ENCODE results near the gene ACACA.
A peak's percentile ranks its signal among the peaks of the same experiment; 100 is the strongest.

Gene ACACA

GRCh38 chr17:37048811-37049210, 357.8 kb downstream of the ACACA start:
- no peak for TF ChIP-seq BACH2 (CRISPR knock-in tag; IDR thresholded peaks at IDR 0.05; ENCODE audit: borderline replicate concordance)
- TF ChIP-seq CSDC2 (CRISPR knock-in tag; IDR thresholded peaks at IDR 0.05) = no peak
- no peak for TF ChIP-seq GLIS3 (CRISPR knock-in tag; IDR thresholded peaks at IDR 0.05)
- no peak for TF ChIP-seq OSR1 (CRISPR knock-in tag; IDR thresholded peaks at IDR 0.05)
- no peak for TF ChIP-seq PPARA (CRISPR knock-in tag; IDR thresholded peaks at IDR 0.05; ENCODE audit: borderline replicate concordance)
- no peak for TF ChIP-seq TOX (CRISPR knock-in tag; IDR thresholded peaks at IDR 0.05; ENCODE audit: borderline replicate concordance)
- no peak for TF ChIP-seq ARNTL (CRISPR knock-in tag; IDR thresholded peaks at IDR 0.05; ENCODE audit: borderline replicate concordance, low read depth)
- TF ChIP-seq ZNF8 (CRISPR knock-in tag; IDR thresholded peaks at IDR 0.05) = no peak
- no peak for TF ChIP-seq ZFP3 (CRISPR knock-in tag; IDR thresholded peaks at IDR 0.05)
- no peak for TF ChIP-seq TCF4 (CRISPR knock-in tag; IDR thresholded peaks at IDR 0.05; ENCODE audit: borderline replicate concordance)
- TF ChIP-seq ZNF70 (CRISPR knock-in tag; IDR thresholded peaks at IDR 0.05) = no peak
- TF ChIP-seq, protein P1, sequence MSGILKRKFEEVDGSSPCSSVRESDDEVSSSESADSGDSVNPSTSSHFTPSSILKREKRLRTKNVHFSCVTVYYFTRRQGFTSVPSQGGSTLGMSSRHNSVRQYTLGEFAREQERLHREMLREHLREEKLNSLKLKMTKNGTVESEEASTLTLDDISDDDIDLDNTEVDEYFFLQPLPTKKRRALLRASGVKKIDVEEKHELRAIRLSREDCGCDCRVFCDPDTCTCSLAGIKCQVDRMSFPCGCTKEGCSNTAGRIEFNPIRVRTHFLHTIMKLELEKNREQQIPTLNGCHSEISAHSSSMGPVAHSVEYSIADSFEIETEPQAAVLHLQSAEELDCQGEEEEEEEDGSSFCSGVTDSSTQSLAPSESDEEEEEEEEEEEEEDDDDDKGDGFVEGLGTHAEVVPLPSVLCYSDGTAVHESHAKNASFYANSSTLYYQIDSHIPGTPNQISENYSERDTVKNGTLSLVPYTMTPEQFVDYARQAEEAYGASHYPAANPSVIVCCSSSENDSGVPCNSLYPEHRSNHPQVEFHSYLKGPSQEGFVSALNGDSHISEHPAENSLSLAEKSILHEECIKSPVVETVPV (CRISPR knock-in tag; IDR thresholded peaks at IDR 0.05) = no peak
- no peak for TF ChIP-seq ISL1 (CRISPR knock-in tag; IDR thresholded peaks at IDR 0.05)
- no peak for TF ChIP-seq SNAI2 (CRISPR knock-in tag; IDR thresholded peaks at IDR 0.05)
- TF ChIP-seq RARB (CRISPR knock-in tag; IDR thresholded peaks at IDR 0.05) = no peak
- no peak for TF ChIP-seq CREB5 (CRISPR knock-in tag; IDR thresholded peaks at IDR 0.05; ENCODE audit: low read depth)
- TF ChIP-seq ZC3H10 (CRISPR knock-in tag; IDR thresholded peaks at IDR 0.05) = no peak
- TF ChIP-seq ESRRG (CRISPR knock-in tag; IDR thresholded peaks at IDR 0.05) = no peak
- no peak for TF ChIP-seq PATZ1 (CRISPR knock-in tag; IDR thresholded peaks at IDR 0.05; ENCODE audit: borderline replicate concordance)
- no peak for ATAC-seq

- ATAC-seq = peak; percentile 89
These were observed 359.0 kb downstream of the ACACA start for GRCh38 chr17:37047631-37048104.

DNA sequence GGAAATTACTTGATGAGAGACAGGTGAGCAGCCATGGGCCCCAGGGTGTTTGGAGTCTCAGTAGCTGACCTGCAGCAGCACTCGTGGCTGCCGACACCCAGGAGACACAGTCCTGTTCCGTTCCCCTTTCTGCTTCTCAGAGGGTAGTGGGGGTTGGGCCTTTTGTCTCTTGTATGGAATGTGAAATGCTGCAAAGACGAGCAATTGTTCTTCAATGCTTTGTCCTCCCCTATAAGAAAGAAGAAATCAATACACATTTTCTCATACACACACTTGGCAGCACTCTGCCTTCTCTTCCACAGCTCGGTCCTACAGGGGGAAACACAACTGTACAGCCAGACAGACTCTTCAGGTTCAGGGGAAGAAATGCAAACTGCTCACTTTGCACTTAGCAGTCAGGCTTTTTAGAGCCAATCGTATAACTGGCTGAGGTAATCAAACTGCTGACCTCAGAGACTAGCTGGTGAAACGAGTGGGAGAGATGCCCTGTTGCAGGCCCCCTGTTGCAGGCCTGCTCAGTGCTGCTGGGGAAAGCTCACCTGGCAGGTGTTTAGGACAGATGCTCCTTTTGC, 361.2 kb downstream of the ACACA start:
- ATAC-seq = no peak
- no peak for TF ChIP-seq ARNTL (CRISPR knock-in tag; IDR thresholded peaks at IDR 0.05; ENCODE audit: borderline replicate concordance, low read depth)
- no peak for TF ChIP-seq PATZ1 (CRISPR knock-in tag; IDR thresholded peaks at IDR 0.05; ENCODE audit: borderline replicate concordance)
- TF ChIP-seq ESRRG (CRISPR knock-in tag; IDR thresholded peaks at IDR 0.05) = no peak
- no peak for TF ChIP-seq ZC3H10 (CRISPR knock-in tag; IDR thresholded peaks at IDR 0.05)
- no peak for TF ChIP-seq TOX (CRISPR knock-in tag; IDR thresholded peaks at IDR 0.05; ENCODE audit: borderline replicate concordance)
- TF ChIP-seq ZFP30 (CRISPR knock-in tag; IDR thresholded peaks at IDR 0.05) = no peak
- TF ChIP-seq PPARA (CRISPR knock-in tag; IDR thresholded peaks at IDR 0.05; ENCODE audit: borderline replicate concordance) = no peak
- no peak for TF ChIP-seq GLIS3 (CRISPR knock-in tag; IDR thresholded peaks at IDR 0.05)
- no peak for TF ChIP-seq ZFP3 (CRISPR knock-in tag; IDR thresholded peaks at IDR 0.05)
- TF ChIP-seq ZNF8 (CRISPR knock-in tag; IDR thresholded peaks at IDR 0.05) = no peak
- TF ChIP-seq RARB (CRISPR knock-in tag; IDR thresholded peaks at IDR 0.05) = no peak
- TF ChIP-seq BACH2 (CRISPR knock-in tag; IDR thresholded peaks at IDR 0.05; ENCODE audit: borderline replicate concordance) = no peak
- no peak for TF ChIP-seq TSHZ2 (CRISPR knock-in tag; IDR thresholded peaks at IDR 0.05)
- no peak for TF ChIP-seq CREB5 (CRISPR knock-in tag; IDR thresholded peaks at IDR 0.05; ENCODE audit: low read depth)
- TF ChIP-seq TCF4 (CRISPR knock-in tag; IDR thresholded peaks at IDR 0.05; ENCODE audit: borderline replicate concordance) = no peak
- TF ChIP-seq CSDC2 (CRISPR knock-in tag; IDR thresholded peaks at IDR 0.05) = no peak

More at GRCh38 chr17:37047631-37048104, 359.0 kb downstream of the ACACA start:
- TF ChIP-seq, protein P1 (CRISPR knock-in tag; IDR thresholded peaks at IDR 0.05) = no peak
- TF ChIP-seq SNAI2 (CRISPR knock-in tag; IDR thresholded peaks at IDR 0.05) (no peak), GLIS3 (CRISPR knock-in tag; IDR thresholded peaks at IDR 0.05) (no peak)
